Stimulated activated CD4-positive, alpha-beta T cell treated with anti-CD3 and anti-CD28 coated beads, Interleukin-4, amount 100 ng/mL, for 4 hours (primary cell): ENCODE data around the gene TBX18.

Source experiments
- DNase-seq, 2 experiments: peaks; one replicate each; pipeline ENCODE4 v3.0.0-alpha.2; 2020

The TBX18 gene

DNA sequence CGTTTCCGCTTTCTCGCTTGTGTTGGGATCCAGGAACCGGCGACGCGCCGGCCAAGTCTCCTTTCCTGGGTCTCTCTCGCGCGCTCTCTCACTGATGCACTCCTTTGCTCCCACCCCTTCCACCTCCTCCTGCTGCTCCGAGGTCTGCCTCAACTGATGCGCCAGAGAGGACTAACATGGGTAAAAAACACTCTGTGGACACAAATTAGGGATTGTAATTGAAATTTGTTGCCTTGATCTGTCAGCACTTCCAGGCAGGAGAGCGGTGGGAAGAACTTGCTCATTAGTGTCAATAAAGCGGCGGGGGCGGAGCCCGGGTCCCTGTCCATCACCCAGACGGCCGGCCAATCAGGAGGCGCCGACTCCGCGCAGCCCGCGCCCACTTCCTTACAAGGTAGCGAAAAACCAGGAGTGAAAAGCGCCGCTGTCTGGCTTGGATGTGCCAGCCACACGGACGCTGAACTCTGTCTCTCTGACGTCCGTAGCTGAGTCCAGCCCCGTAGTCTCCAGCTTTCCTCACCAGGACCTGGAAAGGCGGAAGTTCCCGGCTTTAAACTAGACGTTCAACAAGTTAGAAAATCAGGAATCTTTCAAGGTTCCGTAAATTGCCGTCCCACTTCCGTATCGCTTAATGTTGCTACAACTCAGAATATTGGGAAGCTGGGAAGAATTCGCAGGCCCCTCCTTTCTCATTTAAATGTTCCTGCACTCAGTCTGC lies at the start of gene TBX18:
TBX18 (minus strand) TSS at position 267 of the 718 bp plus-strand sequence. CDS start 417 bp downstream, outside the sequence.
- DNase-seq: no peak

DNA sequence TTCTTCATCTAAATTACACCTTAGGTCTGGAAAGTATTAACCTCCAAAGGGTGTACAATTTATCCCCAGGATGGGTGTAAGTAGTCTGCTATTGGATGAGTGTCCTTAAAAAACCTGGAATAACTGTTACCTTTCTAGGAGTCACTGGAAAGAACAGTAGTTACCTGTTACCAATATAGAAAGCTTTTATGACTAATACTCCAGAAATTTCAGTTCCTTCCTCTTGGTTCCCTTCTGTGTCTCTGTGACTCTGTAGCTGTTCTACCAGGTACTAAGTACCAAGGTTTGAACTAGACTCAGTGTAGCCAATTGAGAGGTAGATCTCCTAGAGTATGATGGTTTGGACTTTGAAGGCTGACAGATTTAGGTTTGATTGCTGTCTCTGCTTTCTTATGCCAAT lies 47.0 kb upstream of the TBX18 start:
- no peak for DNase-seq

DNA sequence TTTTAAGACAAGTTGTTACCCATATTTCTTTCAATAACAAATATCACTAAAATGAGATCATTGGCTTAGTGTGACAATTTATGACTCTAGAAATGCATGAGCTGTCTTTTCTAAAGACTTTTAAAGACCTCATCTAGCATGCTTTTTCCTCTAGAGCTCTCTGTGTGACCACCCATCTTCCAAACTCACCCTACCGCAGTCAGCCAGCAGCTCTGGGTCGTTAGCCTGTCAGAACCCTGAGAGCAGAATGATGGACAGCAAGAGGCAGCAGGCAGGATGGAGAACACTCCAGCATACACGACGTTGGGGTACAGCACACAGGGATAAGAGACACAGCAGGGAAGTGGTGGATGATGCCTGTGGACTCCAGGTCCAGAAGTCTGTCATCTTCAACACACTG lies 45.1 kb upstream of the TBX18 start:
- DNase-seq: no peak

DNA sequence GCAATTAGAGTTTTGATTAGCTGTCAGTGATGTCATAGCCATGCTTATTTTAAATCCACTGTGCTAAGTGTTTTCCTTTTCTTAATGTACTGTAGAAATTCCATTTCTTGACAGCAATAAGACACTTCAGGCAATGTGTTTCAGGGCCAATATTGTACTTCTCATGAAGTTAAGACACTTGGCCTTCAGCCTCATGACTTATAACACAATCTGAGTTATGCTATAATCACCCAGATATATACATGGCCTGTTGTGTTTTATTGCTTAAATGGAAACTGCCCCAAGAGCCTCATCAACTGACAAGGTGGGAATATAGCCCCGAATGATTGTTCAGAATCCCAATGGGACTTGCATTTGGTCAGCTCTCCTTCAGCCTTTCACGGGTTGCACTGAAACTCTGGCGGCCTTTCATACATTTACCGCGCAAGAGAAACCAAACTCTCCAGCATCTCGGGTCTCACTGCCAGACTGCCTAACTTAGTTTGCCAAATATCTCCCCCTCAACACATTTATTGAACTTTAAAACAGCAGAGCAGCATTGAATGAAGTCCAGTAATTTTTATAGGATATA lies 44.2 kb upstream of the TBX18 start:
- no peak for DNase-seq

DNA sequence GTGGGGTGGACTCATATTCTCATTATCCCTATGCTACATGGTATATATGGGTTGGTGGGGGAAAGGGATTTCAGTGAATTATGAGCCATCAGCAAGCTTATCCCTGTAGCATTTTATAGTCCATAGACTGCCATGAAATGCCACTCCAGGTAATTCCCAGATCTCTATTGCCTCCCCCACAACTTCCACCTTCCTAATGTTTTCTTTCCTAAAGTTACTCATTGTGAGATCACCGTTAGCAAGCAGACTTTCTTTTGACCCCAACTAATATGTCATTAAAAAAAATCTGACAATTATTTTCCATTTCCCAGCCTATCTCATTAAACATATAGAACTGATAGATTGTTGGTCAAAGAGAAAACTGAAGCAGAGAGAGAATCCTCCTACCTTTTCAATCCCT lies 40.7 kb upstream of the TBX18 start:
- DNase-seq: no peak

DNA sequence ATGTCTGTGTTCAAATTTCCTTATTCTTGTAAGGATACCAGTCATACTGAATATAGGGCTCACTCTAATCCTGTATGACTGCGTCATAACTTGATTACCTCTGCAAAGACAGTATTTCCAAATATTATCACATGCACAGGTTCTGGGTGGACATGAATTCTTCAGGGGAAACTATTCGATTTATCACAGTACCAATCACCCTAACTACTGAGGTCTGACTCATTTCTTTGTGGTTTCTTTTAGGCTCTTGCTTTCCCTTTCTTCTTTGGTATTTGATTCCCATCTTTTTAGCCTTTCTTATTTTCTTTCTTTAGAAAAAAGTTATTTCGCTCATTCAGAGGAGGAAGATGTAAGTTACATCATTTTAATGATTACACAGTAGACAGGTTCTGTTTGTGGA lies 40.3 kb upstream of the TBX18 start:
- DNase-seq: no peak

DNA sequence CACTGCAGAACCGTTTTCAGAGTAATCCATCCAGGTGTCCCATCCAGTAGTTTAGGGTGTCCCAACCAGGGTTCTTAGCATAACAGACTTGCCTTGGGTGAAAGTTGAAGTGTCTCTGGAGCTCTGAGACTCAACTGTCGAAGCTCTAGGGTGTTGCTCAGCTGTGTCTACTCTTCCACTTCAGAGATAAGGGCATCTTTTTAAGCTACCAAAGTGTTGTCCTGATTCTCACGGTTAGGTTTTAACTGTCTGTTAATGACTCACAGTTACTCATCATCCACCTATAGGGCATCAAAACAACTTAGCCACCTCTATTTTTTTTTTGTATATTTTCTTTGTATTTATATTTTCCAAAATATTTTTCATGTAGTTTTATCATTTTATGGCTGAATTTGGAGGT lies 36.9 kb upstream of the TBX18 start:
- DNase-seq: no peak

DNA sequence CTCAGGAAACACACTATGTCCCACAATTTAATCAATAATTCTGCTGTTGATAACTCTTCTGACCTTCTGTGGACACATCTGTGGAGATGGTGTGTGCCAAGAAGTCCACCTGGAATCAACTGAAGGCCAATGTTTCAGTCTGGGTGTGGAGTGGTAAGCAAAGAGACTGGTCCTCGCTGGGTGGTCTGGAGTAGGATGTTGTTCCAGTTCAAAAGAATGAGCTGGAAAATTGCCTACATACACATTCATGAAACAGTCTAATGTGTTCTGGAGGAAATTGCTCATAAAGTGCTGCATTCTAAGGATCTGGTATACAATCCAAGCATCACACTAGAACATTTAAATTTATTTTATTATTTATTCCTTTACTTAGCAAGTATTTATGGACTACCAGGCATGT lies 33.9 kb upstream of the TBX18 start:
- DNase-seq: no peak

DNA sequence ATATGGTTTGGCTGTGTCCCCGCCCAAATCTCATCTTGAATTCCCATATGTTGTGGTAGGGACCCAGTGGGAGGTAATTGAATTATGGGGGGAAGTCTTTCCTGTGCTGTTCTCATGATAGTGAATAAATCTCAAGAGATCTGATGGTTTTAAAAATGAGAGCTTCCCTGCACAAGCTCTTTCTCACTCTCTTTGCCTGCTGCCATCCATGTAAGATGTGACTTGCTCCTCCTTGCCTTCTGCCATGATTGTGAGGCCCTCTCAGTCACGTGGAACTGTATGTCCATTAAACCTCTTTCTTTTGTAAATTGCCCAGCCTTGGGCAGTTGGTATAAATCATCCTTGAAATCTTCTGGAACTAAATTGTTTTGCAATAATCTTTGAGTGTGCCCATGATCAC lies 31.9 kb upstream of the TBX18 start:
- DNase-seq: no peak

DNA sequence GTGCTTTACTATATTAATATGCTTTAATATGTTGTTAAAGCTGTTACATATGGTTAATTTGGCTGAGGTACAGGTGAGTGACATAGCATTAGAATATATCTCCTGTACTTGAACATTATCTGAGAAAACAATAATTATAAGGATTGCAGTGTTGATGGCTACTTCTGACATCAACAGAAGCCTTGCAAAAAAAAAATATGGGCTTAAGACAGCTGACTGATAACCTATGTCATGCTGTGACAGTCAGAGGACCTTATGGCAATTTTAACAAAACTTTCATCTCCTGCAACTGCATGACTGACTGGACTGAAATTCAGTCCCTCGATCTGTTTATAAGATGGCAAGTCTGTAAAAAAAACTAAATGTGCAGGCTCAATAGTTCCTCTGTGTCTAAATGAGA lies 27.5 kb upstream of the TBX18 start:
- no peak for DNase-seq

DNA sequence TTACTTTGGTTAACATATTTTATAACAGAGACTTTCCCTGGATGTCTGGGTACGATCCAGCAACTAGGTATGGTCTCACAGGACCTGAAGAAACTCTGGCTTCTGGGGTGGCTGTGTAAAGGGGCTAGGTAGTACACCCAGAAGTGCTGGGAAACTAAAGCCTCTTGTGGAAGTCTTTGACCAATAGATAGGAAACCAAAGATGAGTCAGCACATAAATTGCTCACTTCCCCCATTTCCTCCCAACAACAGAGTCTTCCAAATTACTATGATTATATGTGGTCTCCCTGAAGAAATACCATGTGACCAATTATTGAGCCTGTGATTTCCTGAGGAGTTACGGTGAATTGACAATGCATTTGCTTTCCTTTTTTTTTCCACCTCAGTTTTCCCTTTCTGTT lies 26.8 kb upstream of the TBX18 start:
- DNase-seq: no peak

DNA sequence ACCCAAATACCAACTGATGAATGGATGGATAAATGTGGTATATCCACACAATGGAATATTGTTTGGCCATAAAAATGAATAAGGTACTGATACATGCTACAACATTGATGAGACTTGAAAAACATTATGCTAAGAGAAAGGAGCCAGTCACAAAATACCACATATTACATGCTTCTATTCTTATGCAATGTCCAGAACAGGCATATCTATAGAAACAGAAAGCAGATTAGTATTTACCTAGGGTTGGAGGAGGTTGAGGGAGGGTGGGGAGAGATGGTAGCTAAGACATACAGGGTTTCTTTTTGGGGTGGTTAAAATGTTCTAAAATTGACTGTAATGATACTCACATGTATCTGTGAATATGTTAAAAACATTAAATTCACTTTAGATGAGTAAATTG lies 24.8 kb upstream of the TBX18 start:
- DNase-seq: no peak

DNA sequence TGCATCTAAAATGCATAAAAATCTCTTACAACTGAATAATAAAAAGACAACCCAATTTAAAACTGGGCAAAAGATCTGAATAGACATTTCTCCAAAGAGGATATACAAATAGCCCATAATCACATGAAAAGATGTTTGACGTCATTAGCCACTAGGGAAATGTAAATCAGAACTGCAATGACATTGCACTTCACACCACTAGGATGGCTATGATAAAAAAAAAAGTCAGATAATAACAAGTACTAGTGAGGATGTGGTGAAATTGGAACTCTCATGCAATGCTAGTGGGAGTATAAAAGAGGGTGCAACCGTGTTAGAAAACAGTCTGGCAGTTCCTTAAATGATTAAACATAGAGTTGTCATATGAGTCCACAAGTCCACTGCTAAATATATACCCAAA lies 24.3 kb upstream of the TBX18 start:
- DNase-seq: no peak

DNA sequence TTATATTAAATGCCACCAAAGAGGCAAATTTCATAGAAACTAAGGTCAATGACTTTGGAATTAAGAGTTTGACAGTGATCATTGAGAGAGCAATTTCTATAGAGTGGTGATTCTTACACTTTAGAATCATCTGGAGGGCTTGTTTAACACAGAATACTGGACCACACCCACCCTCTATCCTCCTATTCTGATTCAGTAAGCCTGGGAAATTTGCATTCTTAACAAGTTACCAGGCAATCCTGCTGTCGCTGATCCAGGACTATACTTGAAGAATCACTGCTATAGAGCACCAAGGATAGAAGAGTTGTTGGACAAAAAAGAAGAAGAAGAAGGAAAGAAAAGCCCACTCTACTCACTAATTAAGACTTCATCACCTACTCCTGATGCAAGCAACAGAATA lies 21.3 kb upstream of the TBX18 start:
- DNase-seq: no peak

DNA sequence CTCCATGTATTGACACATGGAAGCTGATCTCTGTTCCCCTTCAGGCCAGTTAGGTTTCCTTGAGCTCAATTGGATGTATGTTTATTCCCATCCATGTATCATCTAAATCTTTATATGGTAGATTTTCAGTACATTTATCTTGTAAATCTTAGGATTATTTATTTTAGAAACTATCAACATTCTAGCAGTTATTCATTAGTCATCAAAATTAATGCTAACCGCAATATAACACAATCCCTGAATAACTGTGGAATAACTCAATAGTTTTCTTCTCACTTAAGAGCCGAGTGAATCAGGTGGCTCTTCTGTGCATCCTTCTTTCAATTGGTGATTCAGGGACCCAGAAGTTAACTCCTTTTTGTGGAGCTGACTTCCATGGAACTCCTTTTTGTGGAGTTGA lies 15.5 kb upstream of the TBX18 start:
- no peak for DNase-seq

DNA sequence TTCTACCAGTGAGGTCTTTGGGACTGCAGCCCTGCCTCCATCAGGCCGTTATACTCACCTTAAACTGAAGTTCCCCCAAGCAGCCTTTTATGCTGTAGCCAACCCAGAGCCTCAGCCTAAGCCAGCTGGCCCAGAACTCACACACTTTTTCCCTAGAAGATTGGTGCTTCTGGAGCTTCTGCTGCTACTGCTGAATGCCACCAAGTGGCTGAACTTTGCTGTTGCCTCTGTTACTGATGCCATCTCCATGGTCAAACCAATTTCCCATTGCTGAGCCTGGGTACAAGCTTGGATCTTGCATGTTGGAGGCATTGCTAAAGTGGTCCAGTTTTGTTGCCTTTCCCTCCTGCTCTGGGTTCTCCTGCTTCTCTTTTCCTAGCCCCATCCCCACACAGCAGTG lies 15.0 kb upstream of the TBX18 start:
- DNase-seq: no peak

DNA sequence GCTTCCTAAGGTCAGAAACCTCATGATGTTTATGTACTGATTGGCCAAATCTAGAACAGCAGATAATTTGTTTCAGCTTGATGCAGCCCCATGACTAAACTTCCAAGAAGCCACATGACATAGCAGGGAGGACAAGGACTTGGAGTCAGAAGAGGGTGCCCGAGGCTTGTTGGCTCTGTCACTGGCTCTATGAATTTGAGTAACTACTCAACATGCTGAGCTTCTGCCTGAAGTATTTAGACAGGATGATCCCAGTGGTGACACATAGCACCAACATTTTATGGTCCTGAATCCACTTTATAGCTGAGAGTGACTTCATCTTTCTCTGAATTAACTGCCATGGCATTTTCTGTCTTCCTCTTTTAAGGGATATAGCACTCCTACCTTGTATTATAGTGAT lies 13.5 kb upstream of the TBX18 start:
- no peak for DNase-seq

DNA sequence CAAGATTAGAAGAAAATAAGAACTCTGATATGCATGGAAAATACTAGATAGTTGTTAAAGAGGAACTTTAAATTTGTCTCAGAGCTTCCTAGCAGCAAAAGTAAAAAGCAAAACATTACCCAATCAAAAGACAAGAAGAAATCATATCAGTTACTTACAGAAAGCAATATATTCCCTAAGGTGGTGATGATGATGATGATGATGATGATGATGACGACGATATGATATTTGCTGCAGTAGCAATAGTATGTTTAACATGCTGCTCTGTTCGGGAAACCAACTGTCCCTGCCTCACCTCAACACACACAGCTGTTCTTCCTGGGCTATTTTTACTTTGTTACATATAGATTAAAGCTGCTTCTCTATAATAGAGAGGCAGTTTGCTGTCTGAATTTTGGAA lies 12.0 kb upstream of the TBX18 start:
- DNase-seq: no peak

DNA sequence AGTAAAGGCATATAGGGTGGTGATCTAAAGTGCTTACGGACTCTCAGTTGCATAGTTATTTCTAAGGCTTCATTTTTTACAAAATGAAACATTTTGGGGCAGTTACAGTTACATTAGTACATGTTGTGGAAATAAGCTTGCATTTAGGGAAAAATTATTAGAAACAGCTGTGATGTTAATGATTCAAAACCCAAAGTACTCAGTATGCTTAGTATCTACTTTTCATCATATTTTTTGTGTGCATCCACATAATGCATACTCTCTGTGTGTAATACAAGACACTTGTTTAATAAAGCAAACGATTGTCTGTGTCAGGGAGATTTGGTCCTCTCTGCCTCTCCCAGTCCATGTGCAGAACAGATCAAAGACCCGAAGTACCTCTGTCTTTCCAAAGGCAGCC lies 11.4 kb upstream of the TBX18 start:
- no peak for DNase-seq

DNA sequence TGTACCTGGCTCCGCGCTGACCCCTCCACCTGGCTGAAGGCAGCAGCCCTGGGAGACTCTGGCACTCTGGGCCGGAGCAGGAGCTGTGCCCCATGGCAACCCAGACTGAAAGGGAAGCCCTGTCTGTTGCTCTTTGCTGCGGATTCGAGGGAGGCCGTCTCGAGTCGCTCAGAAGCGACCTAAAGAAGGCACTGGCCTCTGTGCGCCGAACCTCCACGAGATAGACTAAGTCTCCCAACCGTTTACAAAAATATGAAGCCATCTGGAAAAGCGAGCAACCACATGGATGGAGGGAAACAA lies 10.5 kb upstream of the TBX18 start:
- no peak for DNase-seq

DNA sequence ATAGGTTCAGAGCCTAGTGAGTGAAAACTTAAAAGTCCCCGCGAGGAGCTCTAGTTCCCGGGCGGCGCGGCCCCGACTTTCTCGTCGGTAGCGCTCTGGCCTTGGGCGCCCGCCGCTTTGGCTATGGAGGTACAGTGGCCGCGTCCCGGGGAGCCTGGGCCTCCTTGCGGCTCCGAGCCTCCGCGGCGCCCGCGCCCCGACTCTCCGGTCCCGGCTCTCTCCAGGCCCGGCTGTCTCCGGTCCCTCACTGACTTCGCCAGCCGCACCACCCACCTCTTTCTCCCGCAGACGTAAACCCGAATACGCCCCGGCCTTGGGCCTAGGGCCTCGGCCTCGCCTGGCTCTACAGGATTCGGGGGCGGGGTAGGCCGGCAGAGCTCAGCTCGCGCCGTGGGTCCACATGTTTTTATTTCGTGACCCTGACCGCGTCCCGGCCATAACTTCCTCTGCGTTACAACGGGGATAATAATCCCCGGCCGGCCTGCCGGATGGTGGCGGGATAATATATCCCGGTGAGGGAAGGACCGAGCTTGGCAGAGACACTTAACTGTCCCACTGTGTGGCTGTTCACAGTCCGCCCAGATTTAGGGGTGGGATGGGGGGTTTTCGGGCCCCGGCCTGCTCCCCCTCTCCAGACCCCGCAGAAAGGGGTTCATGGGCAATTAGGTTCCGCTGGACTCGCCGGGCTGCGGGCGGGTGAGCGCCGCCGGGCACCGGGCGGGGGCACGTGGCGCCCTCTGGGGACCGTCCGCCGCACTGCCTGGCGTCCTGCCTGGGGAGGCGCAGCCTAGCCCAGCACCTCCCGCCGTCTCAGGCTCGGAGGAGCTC lies 10.0 kb upstream of the TBX18 start:
- no peak for DNase-seq

DNA sequence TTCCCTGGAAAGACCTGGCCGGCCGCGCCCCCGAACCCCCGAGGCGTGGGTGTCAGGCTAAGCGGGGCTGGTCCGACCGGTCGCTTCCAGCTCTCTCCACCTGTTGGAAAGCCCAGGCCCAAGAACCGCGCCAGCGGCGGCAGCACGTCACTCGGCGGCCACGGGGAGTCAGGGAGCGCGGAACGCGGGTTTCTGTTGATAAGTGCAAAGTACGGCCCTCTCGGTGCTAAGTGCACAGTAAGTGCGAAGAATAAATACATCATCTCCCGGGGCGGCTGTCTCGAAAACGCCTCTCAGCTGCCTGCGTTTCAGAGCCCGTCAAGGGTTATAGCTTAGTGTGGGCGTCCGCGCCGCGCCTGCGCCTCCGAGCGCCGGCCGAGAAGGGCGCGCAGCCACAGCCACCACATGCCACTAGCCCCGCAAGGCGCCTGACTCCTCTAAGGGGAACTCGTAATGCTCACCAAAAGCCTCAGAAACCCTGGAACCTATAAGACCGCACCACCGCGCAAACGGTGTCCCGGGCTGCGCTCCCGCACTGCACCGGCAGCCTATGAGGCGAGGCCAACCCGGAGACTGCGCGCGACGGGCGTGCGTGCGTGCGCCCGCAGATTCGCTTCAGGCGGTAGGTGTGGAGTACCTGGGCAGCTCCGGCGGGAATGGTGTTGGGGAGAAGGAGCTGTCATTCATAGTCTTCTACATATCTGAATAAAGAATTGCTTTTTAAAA lies 9.2 kb upstream of the TBX18 start:
- DNase-seq: no peak

DNA sequence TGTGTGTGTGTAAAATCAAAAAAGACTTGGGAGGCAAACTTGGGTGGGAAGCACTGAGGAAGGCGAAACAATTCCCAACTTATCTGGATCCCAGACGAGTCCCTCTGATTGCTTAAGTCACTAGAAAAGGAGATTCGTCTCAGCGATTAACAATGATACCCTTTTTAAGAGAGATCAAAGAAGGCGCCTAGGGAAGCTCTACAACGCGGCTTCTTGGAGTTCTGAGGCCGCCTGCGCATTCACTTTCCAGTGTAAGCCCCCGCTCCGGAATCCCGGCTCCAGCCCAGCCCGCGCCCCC lies 8.7 kb upstream of the TBX18 start:
- no peak for DNase-seq
